Progenitor cell of endocrine pancreas (in vitro differentiated cells): ENCODE measurements around the gene C2CD4C. TPM values are rescaled to one million over a fixed set of nuclear protein-coding genes. Genes with fewer than 3 reads are reported as not detected.

Experiments
- DNase-seq: peaks from one replicate; pipeline ENCODE4 v3.0.0; 2021; ENCODE audit warnings: low spot score; ENCODE audit not compliant: unreplicated experiment
- H3K27ac Mint-ChIP-seq: 2 replicates; pipeline ENCODE4 v1.8.0; 2021; ENCODE audit warnings: mild to moderate bottlenecking, moderate library complexity, mixed read lengths
- H3K27me3 Mint-ChIP-seq: 2 replicates; pipeline ENCODE4 v1.8.0; 2021; ENCODE audit warnings: mixed read lengths
- H3K36me3 Mint-ChIP-seq: 2 replicates; pipeline ENCODE4 v1.8.0; 2022; ENCODE audit warnings: mixed read lengths; ENCODE audit not compliant: insufficient read depth
- H3K4me1 Mint-ChIP-seq: 2 replicates; pipeline ENCODE4 v1.8.0; 2021; ENCODE audit warnings: low read depth, mixed read lengths
- H3K4me3 Mint-ChIP-seq: 2 replicates; pipeline ENCODE4 v1.8.0; 2021; ENCODE audit warnings: low read depth, mild to moderate bottlenecking, moderate library complexity, mixed read lengths
- H3K9me3 Mint-ChIP-seq: 2 replicates; pipeline ENCODE4 v1.8.0; 2021; ENCODE audit warnings: low read depth, mixed read lengths
- CTCF ChIP-seq: fragments of 200-600 bp; sonication (generic); IDR thresholded peaks from one replicate; pipeline ENCODE4 v1.5.0; 2021; ENCODE audit warnings: antibody characterized with exemption, mild to moderate bottlenecking; ENCODE audit not compliant: unreplicated experiment
- total RNA-seq: library from RNA; stranded (reverse); gene quantifications from 2 replicates; pipeline ENCODE4 v1.2.1, GENCODE V29; 2021

The C2CD4C gene
- total RNA-seq, 1 donor from 2014 or later: 13.8 TPM

GRCh38 chr19:436413-436950 lies 27.5 kb upstream of the C2CD4C start:
- Mint-ChIP-seq H3K36me3 (peaks cover 3% of the 10 kb centered on the region), H3K27me3 (no peaks in the 10 kb centered on the region), H3K27ac (no peak overlapping the region), H3K9me3 (no peaks in the 10 kb centered on the region), H3K4me3 (no peak overlapping the region), H3K4me1 (no peaks in the 10 kb centered on the region)
- TF ChIP-seq CTCF: no peak
- no peak for DNase-seq

- H3K4me1 Mint-ChIP-seq: no peaks in the 10 kb centered on the region
- no peaks in the 10 kb centered on the region for H3K27me3 Mint-ChIP-seq
- H3K36me3 Mint-ChIP-seq: peaks cover 7% of the 10 kb centered on the region
- H3K27ac Mint-ChIP-seq: no peak overlapping the region
- no peak for TF ChIP-seq CTCF
- DNase-seq: no peak
- no peaks in the 10 kb centered on the region for H3K9me3 Mint-ChIP-seq
- no peak overlapping the region for H3K4me3 Mint-ChIP-seq
Measured at GRCh38 chr19:435707-436412, 26.9 kb upstream of the C2CD4C start.

GRCh38 chr19:435056-435706 lies 26.2 kb upstream of the C2CD4C start:
- no peak for TF ChIP-seq CTCF
- no peak overlapping the region for H3K27ac Mint-ChIP-seq

GRCh38 chr19:434152-434960 lies 25.4 kb upstream of the C2CD4C start:
- H3K9me3 Mint-ChIP-seq: no peaks in the 10 kb centered on the region
- no peak overlapping the region for H3K4me3 Mint-ChIP-seq
- no peak for TF ChIP-seq CTCF
- H3K27me3 Mint-ChIP-seq: no peaks in the 10 kb centered on the region
- H3K36me3 Mint-ChIP-seq: peaks cover 15% of the 10 kb centered on the region
- DNase-seq: no peak
- no peak overlapping the region for H3K27ac Mint-ChIP-seq
- H3K4me1 Mint-ChIP-seq: no peaks in the 10 kb centered on the region

More at GRCh38 chr19:435056-435706, 26.2 kb upstream of the C2CD4C start:
- no peak for DNase-seq
- Mint-ChIP-seq H3K9me3 (no peaks in the 10 kb centered on the region), H3K36me3 (peaks cover 11% of the 10 kb centered on the region), H3K4me3 (no peak overlapping the region), H3K27me3 (no peaks in the 10 kb centered on the region), H3K4me1 (no peaks in the 10 kb centered on the region)

- TF ChIP-seq CTCF: no peak
- H3K27me3 Mint-ChIP-seq: no peaks in the 10 kb centered on the region
- H3K4me1 Mint-ChIP-seq: no peaks in the 10 kb centered on the region
- no peak for DNase-seq
- no peak overlapping the region for H3K27ac Mint-ChIP-seq
- peaks cover 24% of the 10 kb centered on the region for H3K36me3 Mint-ChIP-seq
- no peaks in the 10 kb centered on the region for H3K9me3 Mint-ChIP-seq
- H3K4me3 Mint-ChIP-seq: no peak overlapping the region
Measured at GRCh38 chr19:430701-431100, 21.8 kb upstream of the C2CD4C start.
